Measurements from ENCODE around the gene LEFTY1.

The LEFTY1 gene

GRCh38 chr1:225853441-225853840, 35.5 kb downstream of the LEFTY1 start:
- Histone ChIP-seq H3K4me3 (no peak overlapping the region), H3K36me3 (peaks cover 35 to 99% (median 56%) of the 10 kb centered on the region in 3 donors), H3K9me3 (no peaks in the 10 kb centered on the region), H3K4me1 (no peaks in the 10 kb centered on the region), H3K27ac (no peak overlapping the region), H3K27me3 (no peaks in the 10 kb centered on the region)
- intact Hi-C loops (cut with DNase I; ENCODE audit: low total_unique reads): no loop called here
- DNase-seq: no peak
- TF ChIP-seq, protein P1, sequence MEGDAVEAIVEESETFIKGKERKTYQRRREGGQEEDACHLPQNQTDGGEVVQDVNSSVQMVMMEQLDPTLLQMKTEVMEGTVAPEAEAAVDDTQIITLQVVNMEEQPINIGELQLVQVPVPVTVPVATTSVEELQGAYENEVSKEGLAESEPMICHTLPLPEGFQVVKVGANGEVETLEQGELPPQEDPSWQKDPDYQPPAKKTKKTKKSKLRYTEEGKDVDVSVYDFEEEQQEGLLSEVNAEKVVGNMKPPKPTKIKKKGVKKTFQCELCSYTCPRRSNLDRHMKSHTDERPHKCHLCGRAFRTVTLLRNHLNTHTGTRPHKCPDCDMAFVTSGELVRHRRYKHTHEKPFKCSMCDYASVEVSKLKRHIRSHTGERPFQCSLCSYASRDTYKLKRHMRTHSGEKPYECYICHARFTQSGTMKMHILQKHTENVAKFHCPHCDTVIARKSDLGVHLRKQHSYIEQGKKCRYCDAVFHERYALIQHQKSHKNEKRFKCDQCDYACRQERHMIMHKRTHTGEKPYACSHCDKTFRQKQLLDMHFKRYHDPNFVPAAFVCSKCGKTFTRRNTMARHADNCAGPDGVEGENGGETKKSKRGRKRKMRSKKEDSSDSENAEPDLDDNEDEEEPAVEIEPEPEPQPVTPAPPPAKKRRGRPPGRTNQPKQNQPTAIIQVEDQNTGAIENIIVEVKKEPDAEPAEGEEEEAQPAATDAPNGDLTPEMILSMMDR (IDR thresholded peaks at IDR 0.05): no peak

DNA sequence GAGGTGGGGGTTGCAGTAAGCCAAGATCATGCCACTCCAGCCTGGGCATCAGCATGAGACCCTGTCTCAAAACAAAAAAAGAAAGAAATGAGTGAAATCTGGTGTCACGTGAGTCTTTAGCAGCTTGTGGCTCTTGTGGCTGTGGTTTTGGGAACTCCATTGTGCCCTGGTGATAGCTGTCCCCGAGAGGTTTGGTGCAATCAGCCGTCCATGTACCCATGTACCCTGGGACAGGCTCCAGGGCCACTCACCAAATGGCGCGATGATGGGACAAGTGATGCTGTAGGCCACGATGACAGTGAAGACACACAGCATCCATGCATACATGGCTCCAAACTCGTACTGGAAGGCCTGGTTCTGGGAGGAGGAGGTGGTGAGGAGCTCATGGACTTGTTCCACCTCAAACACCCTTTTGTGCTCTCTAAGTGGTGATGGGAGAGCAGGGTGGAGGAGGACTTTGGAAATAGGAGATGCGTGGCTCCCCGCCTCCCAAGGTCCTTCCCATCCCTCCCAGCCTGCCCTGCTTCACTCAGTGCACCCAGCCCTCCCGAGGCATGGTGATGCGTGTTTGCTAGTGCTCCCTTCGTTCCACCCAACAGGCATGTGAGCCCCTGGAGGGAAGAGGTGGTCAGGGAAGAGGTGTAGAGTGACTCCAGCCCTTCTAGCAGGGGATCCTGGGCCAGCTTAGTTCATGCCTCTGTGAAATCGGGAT, 36.4 kb downstream of the LEFTY1 start:
- Histone ChIP-seq H3K27ac (no peak overlapping the region), H3K4me3 (no peak overlapping the region), H3K36me3 (peaks cover 32 to 100% (median 58%) of the 10 kb centered on the region in 3 donors), H3K4me1 (no peaks in the 10 kb centered on the region), H3K9me3 (no peaks in the 10 kb centered on the region), H3K27me3 (no peaks in the 10 kb centered on the region)
- TF ChIP-seq, protein P1 (IDR thresholded peaks at IDR 0.05): no peak
- DNase-seq: no peak
- intact Hi-C loops (cut with DNase I; ENCODE audit: low total_unique reads): no loop called here

DNA sequence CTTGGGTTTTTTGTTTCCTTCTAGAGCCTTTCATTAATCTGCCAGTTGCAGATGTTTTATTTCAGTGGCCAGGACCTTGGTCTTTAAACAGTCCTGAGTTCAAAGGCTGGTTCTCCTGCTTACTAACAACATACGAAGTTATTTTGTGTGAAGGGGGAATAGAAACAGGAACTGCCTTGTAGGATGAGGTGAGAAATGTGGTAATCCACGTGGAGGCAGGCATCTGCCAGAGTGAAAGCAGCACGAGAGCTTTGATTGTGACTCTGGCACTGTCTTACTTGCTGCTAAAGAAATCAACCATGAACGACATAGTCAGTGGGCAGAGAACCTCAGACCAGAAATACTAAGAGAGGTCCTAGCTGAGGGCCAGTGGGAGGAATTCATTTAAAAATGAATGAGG, 37.1 kb downstream of the LEFTY1 start:
- Histone ChIP-seq H3K4me3 (no peak overlapping the region), H3K27me3 (no peaks in the 10 kb centered on the region), H3K27ac (no peak overlapping the region), H3K4me1 (no peaks in the 10 kb centered on the region), H3K9me3 (no peaks in the 10 kb centered on the region), H3K36me3 (peaks cover 27 to 100% (median 61%) of the 10 kb centered on the region in 3 donors)
- TF ChIP-seq, protein P1 (IDR thresholded peaks at IDR 0.05): no peak
- intact Hi-C loops (cut with DNase I; ENCODE audit: low total_unique reads): no loop called here
- no peak for DNase-seq

DNA sequence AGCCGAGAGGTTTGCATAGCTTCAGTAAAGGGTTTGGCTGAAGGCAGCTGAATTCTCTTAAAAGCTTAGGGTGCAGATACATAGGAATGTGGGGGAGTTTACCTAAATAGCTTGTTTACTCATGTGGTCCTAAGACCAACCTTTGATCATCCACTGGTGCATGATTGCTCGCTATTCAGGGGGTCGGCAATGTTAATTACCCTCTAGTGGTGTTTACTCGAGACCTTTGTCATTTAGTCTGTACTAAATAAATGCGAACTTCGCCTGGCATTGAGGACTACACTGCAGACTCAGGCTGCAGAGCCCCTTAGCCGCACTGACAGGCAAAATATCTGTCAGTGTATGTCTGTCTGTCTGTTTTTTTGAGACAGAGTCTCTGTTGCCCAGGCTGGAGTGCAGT, 38.6 kb downstream of the LEFTY1 start:
- Histone ChIP-seq H3K4me3 (no peak overlapping the region), H3K36me3 (peaks cover 23 to 100% (median 60%) of the 10 kb centered on the region in 3 donors), H3K27me3 (no peaks in the 10 kb centered on the region), H3K4me1 (peaks cover 0 to 7% (median 5%) of the 10 kb centered on the region in 4 donors), H3K9me3 (no peaks in the 10 kb centered on the region), H3K27ac (no peak overlapping the region)
- TF ChIP-seq, protein P1 (IDR thresholded peaks at IDR 0.05): no peak
- no peak for DNase-seq
- intact Hi-C loops (cut with DNase I; ENCODE audit: low total_unique reads): no loop called here

DNA sequence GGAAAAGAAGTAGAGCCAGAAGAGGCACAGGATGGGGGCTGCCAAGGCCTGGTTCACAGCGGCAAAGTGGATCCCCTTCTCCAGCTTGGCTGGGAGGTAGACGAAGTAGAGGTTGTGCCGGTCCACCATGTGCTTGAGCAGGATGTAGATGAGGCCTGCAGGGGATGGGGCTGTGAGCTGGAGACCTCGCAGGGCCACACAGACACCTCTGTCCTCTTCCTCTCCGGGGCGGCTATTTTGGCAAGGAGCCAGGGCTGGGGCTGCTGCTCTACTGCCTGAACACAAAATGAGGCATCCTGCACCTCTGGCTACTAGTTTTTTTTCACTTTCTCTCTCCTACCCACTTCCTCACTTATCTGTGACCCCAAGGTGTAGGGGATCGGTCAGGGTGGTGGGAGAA, 39.0 kb downstream of the LEFTY1 start:
- TF ChIP-seq, protein P1 (IDR thresholded peaks at IDR 0.05): no peak
- intact Hi-C loops (cut with DNase I; ENCODE audit: low total_unique reads): loop anchor here (5.0 to 10.0 kb wide), 3 partner anchors 73 to 378 kb away; partner anchors contain the start of genes ENAH and SRP9
- Histone ChIP-seq H3K9me3 (no peaks in the 10 kb centered on the region), H3K4me1 (peaks cover 0 to 9% (median 6%) of the 10 kb centered on the region in 4 donors), H3K27me3 (no peaks in the 10 kb centered on the region), H3K36me3 (peaks cover 21 to 100% (median 57%) of the 10 kb centered on the region in 3 donors), H3K4me3 (no peak overlapping the region), H3K27ac (no peak overlapping the region)
- DNase-seq: peak in 1 of 2 donors; percentile 48
